Brain microvascular endothelial cell (primary cell): ENCODE results near the gene DDX1.

Experiments used
- DNase-seq: peaks from one replicate; pipeline ENCODE4 v3.0.0-alpha.2; 2020
- H3K27ac ChIP-seq: fragments of 250-450 bp; sonication (Bioruptor Pico); 2 replicates; pipeline ENCODE4 v1.5.1; 2020; ENCODE audit warnings: mild to moderate bottlenecking, moderate library complexity
- H3K27me3 ChIP-seq: fragments of 250-450 bp; sonication (Bioruptor Pico); replicated peaks from 2 replicates; pipeline ENCODE4 v1.5.1; 2020; ENCODE audit warnings: mild to moderate bottlenecking
- H3K36me3 ChIP-seq: fragments of 250-450 bp; sonication (Bioruptor Pico); replicated peaks from 2 replicates; pipeline ENCODE4 v1.5.1; 2020; ENCODE audit warnings: mild to moderate bottlenecking
- H3K4me3 ChIP-seq: 2 replicates; pipeline ENCODE4 v1.5.1; 2011; ENCODE audit warnings: low read depth, mild to moderate bottlenecking, control low read depth, low read length, moderate library complexity
- CTCF ChIP-seq: IDR thresholded peaks from 2 replicates; pipeline ENCODE4 v1.5.1; 2011; ENCODE audit warnings: low read depth, mild to moderate bottlenecking, moderate library complexity, low read length, control low read depth, inconsistent platforms; ENCODE audit errors: missing control alignments
- in situ Hi-C: cut with HindIII; loops from 2 replicates; pipeline ENCODE4 v1.10.0; 2017; ENCODE audit warnings: low sequenced_read_pairs, low pct_ligation_motif_present

The DDX1 gene

GRCh38 chr2:15668611-15669305 lies 77.1 kb downstream of the DDX1 start:
- no peaks in the 10 kb centered on the region for H3K36me3 ChIP-seq
- peak; percentile 46 for DNase-seq
- TF ChIP-seq CTCF: no peak
- no peaks in the 10 kb centered on the region for H3K27me3 ChIP-seq
- H3K4me3 ChIP-seq: no peak overlapping the region
- H3K27ac ChIP-seq: peak overlapping the region; percentile 28
- in situ Hi-C loops: no loop called here

GRCh38 chr2:15669375-15669910 lies 77.8 kb downstream of the DDX1 start:
- TF ChIP-seq CTCF: no peak
- DNase-seq: no peak
- in situ Hi-C loops: no loop called here
- no peak overlapping the region for H3K27ac ChIP-seq
- H3K4me3 ChIP-seq: no peak overlapping the region
- H3K27me3 ChIP-seq: no peaks in the 10 kb centered on the region
- no peaks in the 10 kb centered on the region for H3K36me3 ChIP-seq

- in situ Hi-C loops: no loop called here
- Histone ChIP-seq H3K36me3 (no peaks in the 10 kb centered on the region), H3K4me3 (no peak overlapping the region), H3K27me3 (no peaks in the 10 kb centered on the region), H3K27ac (no peak overlapping the region)
- no peak for TF ChIP-seq CTCF
- DNase-seq: no peak
Observed at GRCh38 chr2:15670469-15670868, 78.8 kb downstream of the DDX1 start.

- Histone ChIP-seq H3K27me3 (no peaks in the 10 kb centered on the region), H3K4me3 (no peak overlapping the region), H3K36me3 (no peaks in the 10 kb centered on the region), H3K27ac (no peak overlapping the region)
- no peak for DNase-seq
- TF ChIP-seq CTCF: no peak
- in situ Hi-C loops: no loop called here
Observed at GRCh38 chr2:15670981-15671380, 79.3 kb downstream of the DDX1 start.

GRCh38 chr2:15671409-15671808 lies 79.7 kb downstream of the DDX1 start:
- Histone ChIP-seq H3K27ac (no peak overlapping the region), H3K36me3 (no peaks in the 10 kb centered on the region), H3K4me3 (no peak overlapping the region), H3K27me3 (no peaks in the 10 kb centered on the region)
- no peak for DNase-seq
- in situ Hi-C loops: no loop called here
- TF ChIP-seq CTCF: no peak
